Measurements from ENCODE around the gene KLF17. TPM values are rescaled to one million over a fixed set of nuclear protein-coding genes. Genes with fewer than 3 reads are reported as not detected.

Gene KLF17
- total and polyA plus RNA-seq, 2 of the 8 experiments (the other 6 are each of a cell fraction or from before 2014, with no cell fraction given), result not detected

- Histone ChIP-seq H4K20me1 (replicated peaks in 1 of 2; ENCODE audit: control insufficient read depth in 1 of 2, insufficient read depth in 2 of 2, low read length in 2 of 2) (no peaks in the 10 kb centered on the region), H4K5ac (ENCODE audit: insufficient read length, low read depth, low read length) (no peak overlapping the region), H3K36me3 (ENCODE audit: control insufficient read depth in 2 of 4, insufficient read depth in 4 of 4, low read length in 3 of 4) (no peaks in the 10 kb centered on the region), H2BK5ac (ENCODE audit: low read depth, low read length) (no peak overlapping the region), H3K4me2 (ENCODE audit: insufficient read depth in 1 of 2, low read depth in 2 of 2, low read length in 2 of 2) (no peak overlapping the region), H2BK12ac (ENCODE audit: low read depth, low read length) (no peak overlapping the region), H3K23ac (ENCODE audit: insufficient read length) (no peak overlapping the region), H4K8ac (ENCODE audit: extremely low read depth, insufficient read depth, low read length) (no peak overlapping the region), H3K27ac (ENCODE audit: low read depth, low read length) (no peak overlapping the region), H2BK15ac (ENCODE audit: low read length) (no peak overlapping the region), H2BK20ac (ENCODE audit: low read length) (no peak overlapping the region), H2AK5ac (ENCODE audit: low read depth, low read length) (no peak overlapping the region), H3K18ac (ENCODE audit: extremely low read depth, low read length) (no peak overlapping the region), H3K4me3 (ENCODE audit: extremely low read depth in 1 of 4, insufficient read depth in 2 of 4, low read depth in 3 of 4, low read length in 4 of 4) (no peak overlapping the region), H3K9ac (replicated peaks in 1 of 4; ENCODE audit: extremely low read depth in 1 of 4, low read depth in 3 of 4, low read length in 3 of 4) (no peak overlapping the region), H3K4me1 (replicated peaks in 1 of 4; ENCODE audit: control insufficient read depth in 3 of 4, insufficient read depth in 4 of 4, low read length in 3 of 4) (peaks cover 0 to 9% (median 0%) of the 10 kb centered on the region in 4 experiments; a peak in 1 of 7 replicates), H3K14ac (ENCODE audit: insufficient read length) (no peak overlapping the region), H3K56ac (replicated peaks; ENCODE audit: insufficient read length, low read depth, low read length) (no peak overlapping the region), H3K27me3 (replicated peaks in 1 of 4; ENCODE audit: control insufficient read depth in 3 of 4, extremely low read depth in 1 of 4, insufficient read depth in 3 of 4, low read length in 3 of 4) (no peaks in the 10 kb centered on the region), H2AFZ (ENCODE audit: low read length) (no peak overlapping the region), H3K23me2 (ENCODE audit: low read depth, low read length) (no peaks in the 10 kb centered on the region), H2BK120ac (replicated peaks; ENCODE audit: low read depth, low read length) (no peak overlapping the region), H3K79me1 (ENCODE audit: low read depth, low read length) (no peaks in the 10 kb centered on the region), H3K9me3 (ENCODE audit: insufficient read depth in 2 of 2, low read depth in 1 of 2, low read length in 1 of 2) (no peaks in the 10 kb centered on the region), H3K79me2 (ENCODE audit: control insufficient read depth in 1 of 2, insufficient read depth in 2 of 2, low read length in 2 of 2) (no peaks in the 10 kb centered on the region), H3K4ac (replicated peaks; ENCODE audit: insufficient read length, low read depth, low read length) (no peak overlapping the region), H4K91ac (replicated peaks; ENCODE audit: insufficient read length, low read length) (no peak overlapping the region)
- DNase-seq (ENCODE audit: low read depth in 1 of 2, low spot score in 2 of 2) (peak in 1 of 2 experiments; percentile 23), FAIRE-seq (peak; percentile 68)
- ChIA-PET POLR2A (ENCODE audit: partially characterized antibody) (no interaction called here), CTCF (ENCODE audit: partially characterized antibody) (interaction anchor here (0.9 to 1.2 kb wide), 2 partner anchors 14 to 106 kb away, joined by 3 read pairs; no protein-coding TSS in a partner anchor)
- WGBS, 2 experiments (ENCODE audit: extremely low coverage in 1 of 2, insufficient coverage in 1 of 2, insufficient read length in 1 of 2, insufficient replicate concordance in 2 of 2, low coverage in 1 of 2, low lambda C conversion rate in 2 of 2, missing lambda C conversion rate in 1 of 2), result 79% methylated on average over 3 of the region's 3 CpGs; no CpG with 5 or more reads in 1 of the 2 experiments
- TF ChIP-seq POLR2AphosphoS5 (IDR thresholded peaks at IDR 0.05; ENCODE audit: low read depth, low read length) (no peak), CEBPB (IDR thresholded peaks at IDR 0.05; ENCODE audit: low read depth, low read length) (peak; percentile 73)
These were observed 35.4 kb downstream of the KLF17 start for GRCh38 chr1:44154049-44154448.

Data from H1 (cell line).